Esophagus squamous epithelium (tissue), 4 donors: ENCODE measurements around the gene ADAMTS12.

Source experiments
- POLR2A ChIP-seq, 4 donors: fragments of 450-650 bp; IDR thresholded peaks; one replicate each; pipeline ENCODE4 v1.6.1; 2017; ENCODE audit warnings: antibody characterized with exemption in 4 of 4, mild to moderate bottlenecking in 4 of 4, moderate library complexity in 3 of 4
- TF ChIP-seq, protein P1 (sequence below), 6 experiments: fragments of 450-650 bp in 4 of 6; fragments of 200-600 bp in 2 of 6; sonication (generic) in 2 of 6; IDR thresholded peaks; one replicate each; pipeline ENCODE4 v1.5.1; 2016 to 2019; ENCODE audit warnings: antibody characterized with exemption in 6 of 6, mild to moderate bottlenecking in 4 of 6, moderate library complexity in 4 of 6

- no peak for TF ChIP-seq POLR2A (IDR thresholded peaks at IDR 0.05)
- TF ChIP-seq, protein P1, sequence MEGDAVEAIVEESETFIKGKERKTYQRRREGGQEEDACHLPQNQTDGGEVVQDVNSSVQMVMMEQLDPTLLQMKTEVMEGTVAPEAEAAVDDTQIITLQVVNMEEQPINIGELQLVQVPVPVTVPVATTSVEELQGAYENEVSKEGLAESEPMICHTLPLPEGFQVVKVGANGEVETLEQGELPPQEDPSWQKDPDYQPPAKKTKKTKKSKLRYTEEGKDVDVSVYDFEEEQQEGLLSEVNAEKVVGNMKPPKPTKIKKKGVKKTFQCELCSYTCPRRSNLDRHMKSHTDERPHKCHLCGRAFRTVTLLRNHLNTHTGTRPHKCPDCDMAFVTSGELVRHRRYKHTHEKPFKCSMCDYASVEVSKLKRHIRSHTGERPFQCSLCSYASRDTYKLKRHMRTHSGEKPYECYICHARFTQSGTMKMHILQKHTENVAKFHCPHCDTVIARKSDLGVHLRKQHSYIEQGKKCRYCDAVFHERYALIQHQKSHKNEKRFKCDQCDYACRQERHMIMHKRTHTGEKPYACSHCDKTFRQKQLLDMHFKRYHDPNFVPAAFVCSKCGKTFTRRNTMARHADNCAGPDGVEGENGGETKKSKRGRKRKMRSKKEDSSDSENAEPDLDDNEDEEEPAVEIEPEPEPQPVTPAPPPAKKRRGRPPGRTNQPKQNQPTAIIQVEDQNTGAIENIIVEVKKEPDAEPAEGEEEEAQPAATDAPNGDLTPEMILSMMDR (IDR thresholded peaks at IDR 0.05), result no peak
Measured at GRCh38 chr5:33816791-33817190, 75.0 kb downstream of the ADAMTS12 start.
